CD4-positive, alpha-beta T cell (primary cell): ENCODE results near the gene TNS1. TPM values are rescaled to one million over a fixed set of nuclear protein-coding genes. Genes with fewer than 3 reads are reported as not detected.

Source experiments
- ATAC-seq: fragments of 200-7000 bp; cut with Tn5 transposase; one replicate; pipeline ENCODE4 v1.10.0; 2022; ENCODE audit warnings: mild to moderate bottlenecking; ENCODE audit not compliant: poor library complexity
- CTCF ChIA-PET: fragments of 350-600 bp; sonication (Branson Sonifier 250); formaldehyde crosslinking; loops from one replicate; lab custom pipeline; 2021; ENCODE audit warnings: antibody characterized with exemption, inconsistent platforms; lab: Charles Lee
- POLR2A ChIA-PET: fragments of 350-600 bp; sonication (Branson Sonifier 250); formaldehyde crosslinking; loops from one replicate; lab custom pipeline; 2021; ENCODE audit warnings: antibody characterized with exemption, inconsistent platforms; lab: Charles Lee
- DNase-seq, 14 experiments: peaks; one replicate each; pipeline ENCODE4 v3.0.0-alpha.2; 2013 to 2020; ENCODE audit warnings: mixed read lengths in 2 of 14
- H3K27ac ChIP-seq, 2 donors: one replicate each; pipeline versions ENCODE4 v1.5.1 to v1.7.0; 2013; ENCODE audit warnings: low read length in 2 of 2, low read depth in 1 of 2, mild to moderate bottlenecking in 1 of 2
- H3K27me3 ChIP-seq, 2 experiments: 1 replicate in 1 of 2; 2 replicates in 1 of 2; pipeline versions ENCODE4 v1.6.1 to v1.7.0; 2013; ENCODE audit warnings: low read length in 2 of 2, control low read depth in 1 of 2, mild to moderate bottlenecking in 1 of 2, moderate library complexity in 1 of 2; ENCODE audit not compliant: insufficient read depth in 2 of 2, control insufficient read depth in 1 of 2
- H3K36me3 ChIP-seq: one replicate; pipeline ENCODE4 v1.6.1; 2013; ENCODE audit warnings: low read length, control low read depth; ENCODE audit not compliant: insufficient read depth
- H3K4me1 ChIP-seq: one replicate; pipeline ENCODE4 v1.6.1; 2013; ENCODE audit warnings: low read length, control low read depth; ENCODE audit not compliant: insufficient read depth
- H3K4me3 ChIP-seq: one replicate; pipeline ENCODE4 v1.5.1; 2013; ENCODE audit warnings: mild to moderate bottlenecking, low read length, moderate library complexity
- H3K9me3 ChIP-seq, 2 experiments: 1 replicate in 1 of 2; 2 replicates in 1 of 2; pipeline versions ENCODE4 v1.6.1 to v1.7.0; 2013; ENCODE audit warnings: low read length in 2 of 2, mild to moderate bottlenecking in 2 of 2, control low read depth in 1 of 2, moderate library complexity in 1 of 2; ENCODE audit not compliant: control insufficient read depth in 1 of 2, insufficient read depth in 1 of 2
- H3K27ac Mint-ChIP-seq: one replicate; pipeline ENCODE4 v1.8.0; 2020; ENCODE audit warnings: mixed read lengths
- H3K27me3 Mint-ChIP-seq: one replicate; pipeline ENCODE4 v1.8.0; 2021; ENCODE audit warnings: mixed read lengths
- H3K36me3 Mint-ChIP-seq: one replicate; pipeline ENCODE4 v1.8.0; 2021; ENCODE audit warnings: low read depth, mixed read lengths
- H3K4me1 Mint-ChIP-seq: one replicate; pipeline ENCODE4 v1.8.0; 2021; ENCODE audit warnings: low read depth, mixed read lengths
- H3K4me3 Mint-ChIP-seq: one replicate; pipeline ENCODE4 v1.8.0; 2020; ENCODE audit warnings: mild to moderate bottlenecking, mixed read lengths
- H3K9me3 Mint-ChIP-seq: one replicate; pipeline ENCODE4 v1.8.0; 2020; ENCODE audit warnings: mixed read lengths
- intact Hi-C, 2 experiments: fragments of 100-400 bp; cut with DNase I in 1 of 2; cut with micrococcal nuclease in 1 of 2; formaldehyde crosslinking; loops; one replicate each; pipeline versions ENCODE4 v1.15.1 to v1.9.0; 2023 to 2025; cut with DNase I, micrococcal nuclease
- total RNA-seq, 174 experiments: library from RNA in 2 of 174; stranded (reverse) in 2 of 174; gene quantifications; one replicate each; pipeline ENCODE4 v1.2.3 and lab custom pipeline; 2021 to 2026
- TF ChIP-seq, protein P1 (sequence below): fragments of 200-600 bp; IDR thresholded peaks from one replicate; pipeline ENCODE4 v1.8.0; 2022; ENCODE audit warnings: antibody characterized with exemption, mild to moderate bottlenecking

TNS1 gene
- total RNA-seq, 2 experiments from 2014 or later, result 0.25 to 0.34 TPM

DNA sequence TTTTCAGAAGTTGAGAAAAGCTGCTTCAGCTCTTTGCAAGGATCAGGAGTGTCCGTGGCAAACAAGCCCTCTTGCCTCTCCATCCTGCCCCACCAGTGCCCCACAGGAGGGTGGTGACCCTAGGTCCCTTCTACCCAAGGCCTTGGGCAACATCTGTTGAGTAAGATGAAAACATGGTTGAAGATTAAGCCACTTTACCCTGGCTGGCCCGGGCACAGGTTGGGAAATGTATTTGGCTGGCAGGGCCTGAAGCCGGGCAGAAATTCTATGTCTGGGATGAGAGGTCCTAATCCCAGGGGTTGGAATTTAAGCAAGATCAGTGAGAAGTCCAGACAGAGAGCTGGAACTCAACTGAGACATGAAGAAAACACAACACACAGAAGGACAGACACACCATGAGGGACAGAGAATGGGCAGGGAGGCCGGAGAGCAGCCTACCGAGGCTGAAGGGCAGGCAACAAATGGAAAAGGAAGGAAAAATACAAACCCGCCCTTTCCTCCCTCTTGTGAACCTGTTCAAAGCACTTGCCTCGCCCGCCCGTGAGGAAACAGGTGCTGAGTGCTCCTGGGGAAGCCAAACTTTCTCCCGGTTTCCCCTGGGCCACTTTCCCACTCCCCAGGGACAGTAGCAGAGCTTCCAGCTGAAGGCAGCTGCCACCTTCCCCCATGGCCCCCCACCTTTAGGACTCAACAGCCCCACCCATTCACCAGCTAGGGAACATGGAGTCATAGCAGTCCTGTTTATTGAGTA, 86.1 kb downstream of the TNS1 start:
- no peaks in the 10 kb centered on the region for H3K36me3 ChIP-seq
- H3K9me3 Mint-ChIP-seq, result no peaks in the 10 kb centered on the region
- no peaks in the 10 kb centered on the region for H3K36me3 Mint-ChIP-seq
- H3K4me3 ChIP-seq, result no peak overlapping the region
- H3K27ac Mint-ChIP-seq, result no peak overlapping the region
- H3K9me3 ChIP-seq, result peaks cover 0 to 4% of the 10 kb centered on the region in 2 experiments
- CTCF ChIA-PET, result no interaction called here
- no peaks in the 10 kb centered on the region for H3K27me3 ChIP-seq
- ATAC-seq, result no peak
- no peak overlapping the region for H3K27ac ChIP-seq
- H3K4me3 Mint-ChIP-seq, result no peak overlapping the region
- intact Hi-C loops, result no loop called here
- TF ChIP-seq, protein P1, sequence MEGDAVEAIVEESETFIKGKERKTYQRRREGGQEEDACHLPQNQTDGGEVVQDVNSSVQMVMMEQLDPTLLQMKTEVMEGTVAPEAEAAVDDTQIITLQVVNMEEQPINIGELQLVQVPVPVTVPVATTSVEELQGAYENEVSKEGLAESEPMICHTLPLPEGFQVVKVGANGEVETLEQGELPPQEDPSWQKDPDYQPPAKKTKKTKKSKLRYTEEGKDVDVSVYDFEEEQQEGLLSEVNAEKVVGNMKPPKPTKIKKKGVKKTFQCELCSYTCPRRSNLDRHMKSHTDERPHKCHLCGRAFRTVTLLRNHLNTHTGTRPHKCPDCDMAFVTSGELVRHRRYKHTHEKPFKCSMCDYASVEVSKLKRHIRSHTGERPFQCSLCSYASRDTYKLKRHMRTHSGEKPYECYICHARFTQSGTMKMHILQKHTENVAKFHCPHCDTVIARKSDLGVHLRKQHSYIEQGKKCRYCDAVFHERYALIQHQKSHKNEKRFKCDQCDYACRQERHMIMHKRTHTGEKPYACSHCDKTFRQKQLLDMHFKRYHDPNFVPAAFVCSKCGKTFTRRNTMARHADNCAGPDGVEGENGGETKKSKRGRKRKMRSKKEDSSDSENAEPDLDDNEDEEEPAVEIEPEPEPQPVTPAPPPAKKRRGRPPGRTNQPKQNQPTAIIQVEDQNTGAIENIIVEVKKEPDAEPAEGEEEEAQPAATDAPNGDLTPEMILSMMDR, result no peak
- H3K27me3 Mint-ChIP-seq, result peaks cover 6% of the 10 kb centered on the region
- POLR2A ChIA-PET, result no interaction called here
- DNase-seq, result no peak
- no peaks in the 10 kb centered on the region for H3K4me1 Mint-ChIP-seq
- H3K4me1 ChIP-seq, result no peaks in the 10 kb centered on the region

DNA sequence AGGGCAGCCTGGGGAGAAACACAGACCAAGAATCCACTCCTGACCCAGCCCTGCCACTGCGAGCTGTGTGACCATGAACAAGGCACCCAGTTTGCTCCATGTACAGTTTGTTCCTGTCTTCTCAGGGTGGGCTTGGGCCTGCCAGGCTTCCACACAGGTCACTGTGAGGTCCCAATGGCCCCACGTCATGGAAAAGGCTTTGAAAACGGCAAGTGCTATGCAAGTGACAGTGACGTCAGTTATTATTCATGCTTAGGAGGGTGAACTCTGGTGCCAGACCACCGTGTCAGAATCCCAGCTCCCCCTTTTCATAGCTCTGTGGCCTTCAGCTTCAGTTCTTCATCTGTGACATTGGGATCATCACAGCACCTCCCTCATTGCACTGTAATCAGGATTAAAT, 87.1 kb downstream of the TNS1 start:
- Mint-ChIP-seq H3K9me3 (no peaks in the 10 kb centered on the region), H3K27ac (no peak overlapping the region), H3K4me3 (no peak overlapping the region), H3K27me3 (peaks cover 6% of the 10 kb centered on the region), H3K4me1 (no peaks in the 10 kb centered on the region), H3K36me3 (no peaks in the 10 kb centered on the region)
- CTCF ChIA-PET, result no interaction called here
- DNase-seq (no peak), ATAC-seq (no peak)
- no peak overlapping the region for H3K27ac ChIP-seq
- peaks cover 0 to 4% of the 10 kb centered on the region in 2 experiments for H3K9me3 ChIP-seq
- no peaks in the 10 kb centered on the region for H3K4me1 ChIP-seq
- no peaks in the 10 kb centered on the region for H3K36me3 ChIP-seq
- H3K4me3 ChIP-seq, result no peak overlapping the region
- no peaks in the 10 kb centered on the region for H3K27me3 ChIP-seq
- TF ChIP-seq, protein P1, result no peak
- POLR2A ChIA-PET, result no interaction called here
- intact Hi-C loops, result no loop called here

DNA sequence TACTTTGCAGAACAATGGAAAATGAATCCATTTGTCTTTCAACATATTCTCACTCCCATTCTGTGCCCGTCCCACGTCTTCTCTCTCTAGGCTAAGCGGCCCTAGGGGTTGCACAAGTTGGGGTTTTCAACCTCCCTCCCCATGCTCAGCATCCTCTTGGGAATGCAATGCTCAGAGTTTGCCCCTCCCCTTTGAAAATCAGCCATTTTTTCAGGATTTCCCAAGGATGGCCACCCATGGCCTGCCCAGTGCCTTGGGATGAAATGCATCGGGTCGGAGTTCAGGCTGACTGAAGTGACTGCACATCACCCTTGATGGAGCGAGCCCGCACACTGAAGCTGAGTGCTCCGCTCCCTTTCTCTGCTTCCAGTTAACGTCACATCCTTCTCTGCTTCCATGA, 87.9 kb downstream of the TNS1 start:
- no peak overlapping the region for H3K27ac Mint-ChIP-seq
- CTCF ChIA-PET, result no interaction called here
- H3K4me1 ChIP-seq, result no peaks in the 10 kb centered on the region
- no peaks in the 10 kb centered on the region for H3K27me3 ChIP-seq
- no peaks in the 10 kb centered on the region for H3K9me3 Mint-ChIP-seq
- H3K9me3 ChIP-seq, result peaks cover 0 to 4% of the 10 kb centered on the region in 2 experiments
- H3K4me3 Mint-ChIP-seq, result no peak overlapping the region
- POLR2A ChIA-PET, result no interaction called here
- H3K27ac ChIP-seq, result no peak overlapping the region
- TF ChIP-seq, protein P1, result no peak
- no peaks in the 10 kb centered on the region for H3K36me3 ChIP-seq
- no peak for DNase-seq
- no peak for ATAC-seq
- H3K36me3 Mint-ChIP-seq, result no peaks in the 10 kb centered on the region
- H3K4me1 Mint-ChIP-seq, result no peaks in the 10 kb centered on the region
- intact Hi-C loops, result no loop called here
- H3K4me3 ChIP-seq, result no peak overlapping the region
- H3K27me3 Mint-ChIP-seq, result peaks cover 6% of the 10 kb centered on the region
